Measurements from ENCODE around the gene CAMK1.

DNA sequence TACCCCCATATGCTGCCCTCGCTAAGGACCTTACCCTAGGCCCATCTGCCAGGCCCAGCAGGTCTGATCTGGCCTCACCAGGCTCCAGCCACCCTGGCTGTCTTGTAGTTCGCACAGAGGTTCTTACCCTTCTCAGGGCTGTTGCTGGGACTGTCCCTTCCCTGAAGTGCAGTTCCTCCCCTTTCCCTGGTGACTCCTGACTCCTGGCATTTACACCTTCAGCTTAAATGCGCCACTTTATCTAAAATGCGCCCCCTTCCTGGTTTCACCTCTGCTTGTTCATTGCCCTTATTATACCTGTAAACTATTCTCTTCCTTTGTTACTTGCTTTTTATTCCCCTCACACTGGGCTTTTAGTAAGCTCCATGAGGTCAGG is 39.5 kb upstream of the CAMK1 start:
- TF ChIP-seq GATA2 (IDR thresholded peaks at IDR 0.05; ENCODE audit: low read depth, low read length) (no peak), GATA3 (IDR thresholded peaks at IDR 0.05; ENCODE audit: low read depth, low read length) (no peak)
